SU-DHL-6 (cell line): ENCODE measurements around the gene KDM4E.
"Not testable (repeated sequence)": the region's sequence is repeated elsewhere in the genome, so short reads cannot be mapped to it uniquely, and the experiment has no call there.

Experiments
- H2AFZ ChIP-seq: fragments of 200-600 bp; sonication (generic); 2 replicates; pipeline ENCODE4 v1.6.1; 2014; ENCODE audit warnings: low read depth, mild to moderate bottlenecking, moderate library complexity, mixed read lengths, antibody characterized with exemption, low read length; ENCODE audit not compliant: severe bottlenecking
- H3F3A ChIP-seq: fragments of 200-600 bp; shearing (Covaris generic); 2 replicates; pipeline ENCODE4 v1.6.0; 2016; ENCODE audit warnings: antibody characterized with exemption, mild to moderate bottlenecking; ENCODE audit not compliant: insufficient read depth
- H3K27ac ChIP-seq: fragments of 200-600 bp; sonication (generic); 2 replicates; pipeline ENCODE4 v1.5.1; 2016; ENCODE audit warnings: low read depth, mild to moderate bottlenecking, low read length, moderate library complexity, mixed read lengths
- H3K27me3 ChIP-seq: fragments of 200-600 bp; sonication (generic), shearing (Covaris generic); 2 replicates; pipeline ENCODE4 v1.6.0; 2014; ENCODE audit warnings: mild to moderate bottlenecking, low read length
- H3K36me3 ChIP-seq: fragments of 200-600 bp; sonication (generic); 2 replicates; pipeline ENCODE4 v1.6.1; 2014; ENCODE audit warnings: mild to moderate bottlenecking, low read length, mixed read lengths
- H3K4me2 ChIP-seq: fragments of 300-600, 200-600 bp; shearing (Covaris generic), sonication (generic); 2 replicates; pipeline ENCODE4 v1.6.0; 2014; ENCODE audit warnings: low read length, low read depth, mild to moderate bottlenecking; ENCODE audit not compliant: poor library complexity, severe bottlenecking
- H3K4me3 ChIP-seq: fragments of 200-600 bp; sonication (generic); 2 replicates; pipeline ENCODE4 v1.5.1; 2014; ENCODE audit warnings: antibody characterized with exemption, low read length, mild to moderate bottlenecking, mixed read lengths; ENCODE audit not compliant: insufficient read depth, poor library complexity, severe bottlenecking
- H3K79me2 ChIP-seq: fragments of 200-600 bp; sonication (generic); 2 replicates; pipeline ENCODE4 v1.6.1; 2014; ENCODE audit warnings: mild to moderate bottlenecking, low read length, moderate library complexity; ENCODE audit not compliant: insufficient read depth
- H3K9ac ChIP-seq: fragments of 200-600 bp; sonication (generic); 2 replicates; pipeline ENCODE4 v1.7.0; 2014; ENCODE audit warnings: mild to moderate bottlenecking, low read length
- H3K9me2 ChIP-seq: fragments of 200-600 bp; sonication (generic); replicated peaks from 2 replicates; pipeline ENCODE4 v1.6.1; 2014; ENCODE audit warnings: low read length; ENCODE audit not compliant: insufficient read depth
- H3K9me3 ChIP-seq: fragments of 200-600 bp; sonication (generic); 2 replicates; pipeline ENCODE4 v1.6.1; 2014; ENCODE audit warnings: low read length, mixed read lengths; ENCODE audit not compliant: insufficient read depth
- H4K20me1 ChIP-seq: fragments of 200-600 bp; sonication (generic); 2 replicates; pipeline ENCODE4 v1.6.1; 2014; ENCODE audit warnings: low read depth, mild to moderate bottlenecking, antibody characterized with exemption, low read length, moderate library complexity, mixed read lengths
- EZH2phosphoT487 ChIP-seq: fragments of 200-600 bp; sonication (generic), shearing (Covaris generic); conservative IDR thresholded peaks from 2 replicates; pipeline ENCODE4 v1.6.1; 2018; ENCODE audit warnings: mild to moderate bottlenecking, antibody characterized with exemption, low read length, moderate library complexity, mixed read lengths
- TF ChIP-seq, protein P1 (sequence below): fragments of 200-600 bp; sonication (generic); IDR thresholded peaks from one replicate; pipeline ENCODE4 v1.5.1; 2017; ENCODE audit warnings: antibody characterized with exemption, mild to moderate bottlenecking, low read length, moderate library complexity; ENCODE audit not compliant: insufficient read depth, poor library complexity, severe bottlenecking

KDM4E gene

DNA sequence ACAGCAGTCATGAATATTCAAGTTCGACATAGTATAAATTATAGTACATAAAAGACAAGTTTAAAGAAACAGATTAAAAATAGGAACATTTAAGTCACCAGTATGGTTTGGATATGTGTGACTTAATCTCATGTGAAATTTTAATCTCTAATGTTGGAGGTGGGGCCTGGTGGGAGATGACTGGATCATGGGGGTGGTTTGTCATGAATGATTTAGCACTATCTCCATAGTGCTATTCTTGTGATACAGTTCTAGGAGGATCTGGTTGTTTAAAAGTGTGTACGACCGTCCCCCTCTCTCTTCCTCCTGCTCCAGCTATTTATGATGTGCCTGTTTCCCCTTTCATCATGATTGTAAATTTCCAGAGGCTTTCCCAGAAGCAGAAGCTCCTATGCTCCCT lies 3.3 kb downstream of the KDM4E start:
- Histone ChIP-seq H3K27ac (no peak overlapping the region), H3K9me3 (no peaks in the 10 kb centered on the region), H3K4me3 (no peak overlapping the region), H3K9ac (no peak overlapping the region), H3F3A (no peaks in the 10 kb centered on the region), H3K27me3 (no peaks in the 10 kb centered on the region), H2AFZ (no peak overlapping the region), H3K4me2 (no peak overlapping the region), H3K36me3 (no peaks in the 10 kb centered on the region), H3K9me2 (no peaks in the 10 kb centered on the region), H3K79me2 (no peaks in the 10 kb centered on the region), H4K20me1 (no peaks in the 10 kb centered on the region)
- TF ChIP-seq, protein P1, sequence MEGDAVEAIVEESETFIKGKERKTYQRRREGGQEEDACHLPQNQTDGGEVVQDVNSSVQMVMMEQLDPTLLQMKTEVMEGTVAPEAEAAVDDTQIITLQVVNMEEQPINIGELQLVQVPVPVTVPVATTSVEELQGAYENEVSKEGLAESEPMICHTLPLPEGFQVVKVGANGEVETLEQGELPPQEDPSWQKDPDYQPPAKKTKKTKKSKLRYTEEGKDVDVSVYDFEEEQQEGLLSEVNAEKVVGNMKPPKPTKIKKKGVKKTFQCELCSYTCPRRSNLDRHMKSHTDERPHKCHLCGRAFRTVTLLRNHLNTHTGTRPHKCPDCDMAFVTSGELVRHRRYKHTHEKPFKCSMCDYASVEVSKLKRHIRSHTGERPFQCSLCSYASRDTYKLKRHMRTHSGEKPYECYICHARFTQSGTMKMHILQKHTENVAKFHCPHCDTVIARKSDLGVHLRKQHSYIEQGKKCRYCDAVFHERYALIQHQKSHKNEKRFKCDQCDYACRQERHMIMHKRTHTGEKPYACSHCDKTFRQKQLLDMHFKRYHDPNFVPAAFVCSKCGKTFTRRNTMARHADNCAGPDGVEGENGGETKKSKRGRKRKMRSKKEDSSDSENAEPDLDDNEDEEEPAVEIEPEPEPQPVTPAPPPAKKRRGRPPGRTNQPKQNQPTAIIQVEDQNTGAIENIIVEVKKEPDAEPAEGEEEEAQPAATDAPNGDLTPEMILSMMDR: no peak
- TF ChIP-seq EZH2phosphoT487: no peak

GRCh38 chr11:95033051-95033450 lies 8.0 kb downstream of the KDM4E start:
- Histone ChIP-seq H3K9ac (no peak overlapping the region), H3K9me3 (no peaks in the 10 kb centered on the region), H4K20me1 (no peaks in the 10 kb centered on the region), H3K4me2 (no peak overlapping the region), H3K36me3 (no peaks in the 10 kb centered on the region), H3K79me2 (no peaks in the 10 kb centered on the region), H3K27me3 (no peaks in the 10 kb centered on the region), H2AFZ (no peak overlapping the region), H3F3A (no peaks in the 10 kb centered on the region), H3K4me3 (no peak overlapping the region), H3K9me2 (no peaks in the 10 kb centered on the region), H3K27ac (no peak overlapping the region)
- no peak for TF ChIP-seq EZH2phosphoT487
- TF ChIP-seq, protein P1: no peak

DNA sequence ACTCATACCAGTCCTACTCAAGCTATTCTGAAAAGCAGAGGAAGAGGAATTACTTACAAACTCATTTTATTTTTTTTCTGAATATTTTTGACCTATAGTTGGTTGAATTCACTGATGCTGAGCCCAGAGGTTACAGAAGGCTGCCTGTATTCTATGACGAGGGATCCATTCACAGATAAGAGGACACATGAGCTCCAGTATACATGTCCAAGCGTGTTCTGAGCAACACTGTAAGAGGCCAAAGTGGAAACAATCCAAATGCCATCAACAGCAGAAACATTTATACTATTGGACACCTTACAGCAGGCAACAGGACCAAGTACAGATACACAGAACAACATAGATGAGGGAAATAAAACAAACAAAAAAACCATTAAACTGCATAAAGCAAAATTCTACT lies 10.3 kb downstream of the KDM4E start:
- no peaks in the 10 kb centered on the region for H3K36me3 ChIP-seq
- no peaks in the 10 kb centered on the region for H3K79me2 ChIP-seq
- no peaks in the 10 kb centered on the region for H3K9me3 ChIP-seq
- no peak overlapping the region for H3K4me2 ChIP-seq
- no peak overlapping the region for H3K9ac ChIP-seq
- H3K9me2 ChIP-seq: no peaks in the 10 kb centered on the region
- no peaks in the 10 kb centered on the region for H4K20me1 ChIP-seq
- H2AFZ ChIP-seq: no peak overlapping the region
- H3K27ac ChIP-seq: no peak overlapping the region
- no peaks in the 10 kb centered on the region for H3K27me3 ChIP-seq
- H3K4me3 ChIP-seq: no peak overlapping the region
- H3F3A ChIP-seq: no peaks in the 10 kb centered on the region
- TF ChIP-seq EZH2phosphoT487: no peak
- TF ChIP-seq, protein P1: no peak

DNA sequence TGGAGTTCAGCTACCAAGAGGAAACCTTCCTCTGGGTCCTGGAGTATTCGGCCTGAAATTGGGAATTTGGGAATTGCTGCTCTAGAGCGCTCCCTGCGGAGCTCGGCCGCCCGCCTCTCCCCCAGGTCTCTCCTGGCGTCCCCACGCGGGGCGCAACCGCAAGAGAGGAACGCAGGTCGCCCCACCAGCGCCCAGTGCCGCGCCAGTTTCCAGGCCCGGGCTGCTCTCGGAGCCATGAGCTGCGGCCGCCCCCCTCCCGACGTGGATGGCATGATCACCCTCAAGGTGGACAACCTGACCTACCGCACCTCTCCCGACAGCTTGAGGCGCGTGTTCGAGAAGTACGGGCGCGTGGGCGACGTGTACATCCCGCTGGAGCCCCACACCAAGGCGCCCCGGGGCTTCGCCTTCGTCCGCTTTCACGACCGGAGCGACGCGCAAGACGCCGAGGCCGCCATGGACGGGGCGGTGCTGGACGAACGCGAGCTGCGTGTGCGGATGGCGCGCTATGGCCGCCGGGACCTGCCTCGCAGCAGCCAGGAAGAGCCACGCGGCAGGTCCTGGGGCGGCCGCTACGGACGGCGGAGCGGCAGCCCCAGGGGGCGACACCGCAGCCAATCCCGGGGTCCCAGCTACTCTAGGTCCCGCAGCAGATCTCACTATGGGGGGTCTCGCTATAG lies 12.4 kb downstream of the KDM4E start:
- H3F3A ChIP-seq, H3K27ac ChIP-seq, H3K79me2 ChIP-seq, H3K36me3 ChIP-seq, H3K4me2 ChIP-seq, H2AFZ ChIP-seq, H4K20me1 ChIP-seq, H3K9ac ChIP-seq, H3K9me3 ChIP-seq, H3K9me2 ChIP-seq, H3K27me3 ChIP-seq, H3K4me3 ChIP-seq: not testable (repeated sequence)
